GM19397 (cell line): ENCODE results near the gene OAS3.

Experiments used
- ATAC-seq: cut with Tn5 transposase; IDR thresholded peaks from one replicate; pipeline ENCODE4 v1.9.1; 2021; ENCODE audit warnings: mild to moderate bottlenecking, moderate library complexity; ENCODE audit not compliant: unreplicated experiment

Gene OAS3

GRCh38 chr12:113007166-113007565 is 68.9 kb downstream of the OAS3 start:
- ATAC-seq: no peak

GRCh38 chr12:113010701-113011100 is 72.4 kb downstream of the OAS3 start:
- ATAC-seq: no peak

- no peak for ATAC-seq
These were observed 76.3 kb downstream of the OAS3 start for GRCh38 chr12:113014565-113014964.

GRCh38 chr12:113016796-113017195 is 78.5 kb downstream of the OAS3 start:
- ATAC-seq: no peak

- no peak for ATAC-seq
These were observed 80.8 kb downstream of the OAS3 start for GRCh38 chr12:113019025-113019424.

- ATAC-seq: no peak
These were observed 83.2 kb downstream of the OAS3 start for GRCh38 chr12:113021500-113021899.
